Astrocyte of the hippocampus (primary cell): ENCODE data around the gene CD55.

Source experiments
- DNase-seq: peaks from one replicate; pipeline ENCODE4 v3.0.0; 2011; ENCODE audit warnings: low read depth, low spot score

CD55 gene

DNA sequence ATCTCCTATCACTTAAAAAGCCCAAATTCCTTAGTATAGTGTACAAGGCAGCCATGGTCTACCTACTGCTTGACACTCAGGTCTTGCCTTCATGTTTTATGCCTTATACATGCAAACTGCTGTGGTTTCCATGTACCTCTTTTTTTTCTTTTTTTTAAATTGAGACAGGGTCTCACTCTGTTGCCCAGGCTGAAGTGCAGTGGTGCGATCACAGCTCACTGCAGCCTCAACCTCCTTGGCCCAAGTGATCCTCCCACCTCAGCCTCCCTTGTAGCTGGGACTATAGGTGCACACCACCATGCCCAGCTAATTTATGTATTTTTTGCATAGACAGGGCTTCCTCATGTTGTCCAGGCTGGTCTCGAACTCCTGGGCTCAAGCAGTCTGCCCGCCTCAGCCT lies 8.0 kb downstream of the CD55 start:
- no peak for DNase-seq

DNA sequence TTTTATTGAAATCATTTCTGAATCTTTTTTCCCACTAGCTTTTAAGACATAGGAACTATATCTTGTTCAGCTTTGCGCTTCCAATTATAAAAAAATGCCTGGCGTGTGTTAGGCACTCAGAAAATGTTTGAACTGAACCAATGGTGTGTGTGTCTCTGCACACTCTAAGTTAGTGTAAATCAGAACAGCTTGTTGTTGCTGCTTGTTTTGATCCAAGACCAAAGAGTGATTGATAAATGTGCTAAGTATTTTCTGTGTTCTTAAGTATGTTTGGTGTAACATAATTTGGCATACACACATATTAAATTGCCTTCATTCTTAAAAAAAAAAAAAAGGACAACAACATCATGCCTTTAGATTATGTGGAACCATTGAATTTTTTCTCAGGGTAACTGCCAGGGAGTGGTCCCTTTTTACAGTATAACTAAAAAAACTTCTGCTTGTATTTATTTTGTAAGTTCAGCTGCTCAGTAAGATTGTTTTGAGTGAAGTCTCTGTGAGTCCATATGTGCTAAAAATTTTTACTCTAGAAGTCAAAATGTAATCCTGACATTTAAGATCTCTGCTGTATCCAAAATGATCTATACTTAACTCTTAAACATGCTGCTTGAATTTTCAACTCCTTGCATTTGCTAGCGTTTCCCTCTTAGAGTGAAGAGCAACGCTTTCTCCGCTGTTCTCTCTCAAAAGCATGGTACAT lies 8.7 kb downstream of the CD55 start:
- no peak for DNase-seq

DNA sequence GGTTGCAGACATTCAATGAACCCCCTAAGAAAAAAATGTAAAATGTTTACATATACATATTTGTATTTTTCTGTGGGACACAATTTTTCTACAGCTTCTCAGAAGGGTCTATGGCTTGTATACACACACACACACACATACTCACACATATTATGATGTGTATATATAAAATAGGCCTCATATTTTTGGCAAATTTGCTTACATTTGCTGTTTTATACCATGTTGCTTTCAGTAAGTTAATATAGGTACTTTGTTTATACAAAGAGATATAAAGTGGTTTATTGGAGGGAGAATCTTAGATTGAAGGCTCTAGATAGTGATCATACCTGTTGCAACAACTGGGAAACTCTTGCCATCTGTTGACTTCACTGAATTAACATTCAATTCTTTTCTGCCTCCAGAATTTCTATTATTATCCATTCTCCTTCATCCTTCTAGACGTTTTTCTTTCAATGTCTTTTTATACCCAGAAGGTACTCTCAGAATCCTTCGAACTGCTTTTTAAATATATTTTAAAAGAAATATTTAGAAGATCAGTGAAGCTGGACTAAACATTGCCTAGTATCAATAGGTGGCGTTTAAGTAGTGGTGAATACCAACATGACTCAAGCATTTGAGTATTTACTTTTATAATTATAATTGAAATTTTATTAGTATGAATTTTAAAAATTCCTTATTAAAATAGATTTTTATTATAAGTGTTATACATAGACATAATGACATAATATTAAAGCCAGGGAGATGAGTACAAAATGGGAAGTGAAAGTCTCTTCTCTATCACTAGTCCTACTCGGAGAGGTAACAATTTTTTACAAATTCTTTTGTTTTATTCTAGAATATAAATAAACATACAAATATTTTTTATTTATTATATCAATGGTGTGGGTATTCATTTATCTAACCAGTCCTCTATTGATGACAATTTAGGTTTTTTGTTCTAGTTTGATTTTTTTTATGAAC lies 10.2 kb downstream of the CD55 start:
- no peak for DNase-seq

DNA sequence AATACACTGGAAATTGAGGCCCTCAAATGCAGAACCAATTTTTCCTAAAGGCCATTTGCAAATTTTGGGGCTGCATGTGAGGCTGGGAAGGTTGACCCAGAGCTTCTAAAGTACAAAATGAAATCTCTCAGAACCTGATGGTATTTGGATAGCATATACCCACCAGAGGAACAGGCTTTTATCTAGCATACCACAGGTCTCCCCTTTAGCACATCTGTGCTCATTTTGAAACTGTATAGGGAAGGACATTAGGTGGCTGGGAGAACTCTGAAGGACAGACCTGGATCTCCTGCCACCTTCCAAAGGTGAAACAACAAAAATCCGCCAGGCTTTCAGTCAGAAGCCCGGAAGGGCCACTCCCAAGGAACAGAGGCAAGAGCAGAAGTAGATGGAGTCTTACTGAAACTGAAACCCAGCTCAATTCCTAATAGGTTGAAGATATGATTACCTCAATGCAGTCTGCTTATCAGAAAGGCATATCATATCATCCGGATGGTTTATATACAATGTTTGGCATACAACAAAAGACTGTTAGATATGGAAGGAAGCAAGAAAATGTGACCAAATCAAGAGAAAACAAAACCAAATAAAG lies 11.6 kb downstream of the CD55 start:
- DNase-seq, result no peak

GRCh38 chr1:207333620-207334019 lies 12.1 kb downstream of the CD55 start:
- DNase-seq, result no peak

GRCh38 chr1:207334337-207334736 lies 12.9 kb downstream of the CD55 start:
- no peak for DNase-seq

DNA sequence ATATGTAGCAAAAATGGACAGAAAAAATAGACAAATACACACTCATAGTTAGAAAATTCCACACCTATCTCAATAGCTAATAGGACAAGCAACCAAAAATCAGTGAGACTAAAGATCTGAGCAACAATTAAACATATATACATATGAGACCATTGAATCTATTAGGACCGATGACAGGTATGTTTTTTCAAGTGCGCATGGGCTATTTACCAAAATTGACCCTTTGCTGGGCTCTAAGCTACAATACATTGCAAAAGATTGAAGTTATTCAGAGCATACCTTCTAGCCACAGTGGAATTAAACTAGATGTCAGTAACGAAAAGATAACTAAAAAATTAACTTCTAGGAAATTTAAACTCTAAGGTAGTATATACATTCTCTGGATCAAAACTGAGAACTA lies 13.7 kb downstream of the CD55 start:
- DNase-seq, result no peak

DNA sequence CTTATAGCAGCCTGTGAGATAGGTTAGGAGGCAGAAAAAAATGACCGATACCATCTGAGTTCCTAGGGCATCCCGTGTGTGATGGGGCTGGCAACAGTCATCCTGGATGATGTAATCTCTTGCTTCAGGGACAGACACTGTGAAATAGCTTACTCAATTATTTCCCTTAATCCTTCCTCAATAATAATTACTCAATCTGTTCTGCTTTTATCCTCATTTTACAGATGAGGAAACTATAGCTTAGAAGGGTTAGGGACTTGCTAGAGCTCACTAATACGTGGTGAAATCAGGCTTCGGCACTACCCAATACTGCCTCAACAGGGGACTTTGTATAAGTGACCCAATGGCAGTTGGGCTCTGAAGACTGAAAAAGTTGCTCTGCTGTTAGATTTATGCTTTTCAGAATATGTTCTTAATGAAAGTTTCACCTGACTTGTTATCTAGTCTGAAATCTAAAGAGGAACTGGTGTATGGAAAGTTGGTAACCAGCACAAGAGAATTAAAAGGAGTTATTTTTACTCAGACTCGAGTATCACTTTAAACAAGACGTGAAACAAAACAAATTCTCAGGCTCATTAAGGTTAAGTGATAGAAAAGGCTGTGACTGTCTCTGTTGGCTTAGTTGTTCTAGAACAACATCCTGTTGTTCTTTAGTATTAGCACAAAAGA lies 14.4 kb downstream of the CD55 start:
- no peak for DNase-seq

GRCh38 chr1:207336559-207337467 lies 15.3 kb downstream of the CD55 start:
- DNase-seq, result peak; percentile 29

GRCh38 chr1:207342332-207342731 lies 20.9 kb downstream of the CD55 start:
- DNase-seq, result no peak

GRCh38 chr1:207343675-207344074 lies 22.2 kb downstream of the CD55 start:
- DNase-seq, result no peak

DNA sequence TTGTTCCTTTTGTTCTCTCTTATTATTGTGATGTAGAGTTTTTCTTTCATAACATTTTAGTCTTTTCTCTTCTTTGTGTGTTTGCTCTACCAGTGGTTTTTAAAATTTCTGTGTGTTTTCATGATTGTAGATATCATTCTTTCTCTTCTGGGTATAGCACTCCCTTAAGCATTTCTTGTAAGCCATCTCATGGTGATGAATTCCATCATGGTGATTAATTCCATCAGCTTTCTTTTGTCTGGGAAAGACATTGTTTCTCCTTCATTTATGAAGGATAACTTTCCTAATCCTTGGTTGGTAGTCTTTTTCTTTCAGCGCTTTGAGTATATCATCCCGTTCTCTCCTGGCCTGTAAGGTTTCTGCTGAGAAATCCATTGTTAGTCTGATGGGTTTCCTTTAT lies 22.7 kb downstream of the CD55 start:
- DNase-seq, result peak; percentile 10

DNA sequence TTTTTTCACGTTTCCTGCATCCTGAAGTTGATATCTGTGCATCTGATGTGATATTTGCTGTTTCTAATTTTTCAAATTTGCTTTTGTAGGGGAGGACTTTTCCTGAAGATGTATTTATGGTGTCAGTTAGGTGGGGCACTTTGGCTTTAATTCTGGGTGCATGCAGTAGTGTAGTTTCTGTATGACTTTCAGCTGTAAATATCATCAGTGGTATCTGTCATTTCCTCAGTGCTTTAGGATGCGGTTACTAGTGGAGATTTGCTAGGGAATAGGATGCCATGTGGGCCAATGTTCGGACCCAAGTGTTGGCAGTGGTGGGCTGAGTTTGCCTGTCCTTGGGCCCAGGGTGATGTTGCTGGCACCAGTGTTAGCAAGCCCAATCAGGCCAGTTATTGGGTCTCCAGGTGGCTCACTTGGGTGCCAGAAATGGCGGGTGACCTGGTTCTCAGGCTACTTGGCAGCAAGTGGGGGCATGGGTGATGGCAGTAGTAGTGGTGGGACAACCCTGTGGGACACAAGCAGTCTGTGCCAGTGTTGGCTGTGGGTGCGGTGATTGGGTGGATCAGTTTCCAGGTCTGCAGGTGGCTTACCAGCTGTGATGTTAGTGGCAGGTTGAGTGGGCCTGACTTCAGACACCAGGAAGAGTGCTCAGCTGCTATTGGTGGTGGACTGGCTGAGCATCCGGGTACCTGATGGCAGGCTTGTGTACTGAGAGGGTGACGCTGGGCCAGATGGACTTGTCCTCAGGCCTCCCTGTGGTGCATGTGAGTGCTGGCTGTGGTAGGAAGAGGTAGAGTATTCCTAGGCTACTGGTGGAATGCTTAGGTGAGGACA lies 24.4 kb downstream of the CD55 start:
- no peak for DNase-seq

DNA sequence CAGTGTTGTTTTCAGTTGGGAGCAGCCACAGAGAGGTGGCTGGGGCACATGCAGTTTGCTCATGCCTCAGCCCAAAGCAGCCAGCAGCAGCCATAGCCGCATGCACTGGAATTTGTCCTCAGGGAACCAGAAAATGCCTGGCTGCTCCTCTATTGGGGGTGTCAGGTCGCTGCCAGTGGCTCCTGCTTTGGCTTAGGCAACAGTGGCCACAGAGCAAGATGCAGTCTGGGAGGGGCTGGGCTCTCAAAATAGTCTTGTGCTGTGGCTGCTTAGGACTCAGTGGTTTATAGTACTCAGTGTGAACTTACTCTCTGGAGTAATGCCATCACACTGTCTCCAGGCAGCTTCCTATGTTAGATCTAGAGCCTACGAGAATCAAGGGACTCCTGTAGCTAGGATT lies 25.0 kb downstream of the CD55 start:
- no peak for DNase-seq

- DNase-seq, result no peak
Measured at GRCh38 chr1:207349979-207350378, 28.5 kb downstream of the CD55 start.

GRCh38 chr1:207352554-207352953 lies 31.1 kb downstream of the CD55 start:
- no peak for DNase-seq

DNA sequence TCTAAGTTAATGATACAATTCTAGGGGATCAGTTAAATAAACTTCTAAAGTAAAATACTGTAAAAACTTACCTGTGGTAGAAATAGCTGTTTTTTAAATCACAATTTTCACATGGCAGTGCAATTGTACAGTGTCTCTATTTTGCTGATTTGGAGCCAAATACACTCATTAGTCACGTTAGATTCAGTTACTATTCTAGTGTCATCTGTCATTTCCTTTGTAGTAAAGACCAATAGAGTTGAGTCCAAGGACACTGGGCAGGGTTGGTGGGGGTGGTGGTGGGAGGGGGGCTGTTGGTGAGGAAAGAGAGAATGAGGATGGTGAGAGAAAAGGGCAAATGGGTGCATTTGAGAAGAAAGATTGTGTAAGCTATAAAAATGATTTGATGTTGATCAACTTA lies 33.6 kb downstream of the CD55 start:
- no peak for DNase-seq

GRCh38 chr1:207355513-207356295 lies 34.2 kb downstream of the CD55 start:
- no peak for DNase-seq

- DNase-seq, result no peak
Measured at GRCh38 chr1:207361029-207361428, 39.6 kb downstream of the CD55 start.
